Placental pericyte (primary cell): Measurements from ENCODE around the gene OLFM2. TPM values are rescaled to one million over a fixed set of nuclear protein-coding genes. Genes with fewer than 3 reads are reported as not detected.
A peak's percentile ranks its signal among the peaks of the same experiment; 100 is the strongest.

Experiments
- small RNA-seq: library from RNA; depleted of rRNA; stranded (forward); fragments of <200 nt; gene quantifications from one replicate; pipeline ENCODE3, GENCODE V24; 2012; ENCODE audit warnings: low replicate concordance
- total RNA-seq: library from RNA; depleted of rRNA; stranded (reverse); fragments of >200 nt; gene quantifications from 2 replicates; pipeline ENCODE4 v1.2.3, GENCODE V29; 2012

Gene OLFM2
- total RNA-seq, result 1.8 and 18.5 TPM in 2 replicates

DNA sequence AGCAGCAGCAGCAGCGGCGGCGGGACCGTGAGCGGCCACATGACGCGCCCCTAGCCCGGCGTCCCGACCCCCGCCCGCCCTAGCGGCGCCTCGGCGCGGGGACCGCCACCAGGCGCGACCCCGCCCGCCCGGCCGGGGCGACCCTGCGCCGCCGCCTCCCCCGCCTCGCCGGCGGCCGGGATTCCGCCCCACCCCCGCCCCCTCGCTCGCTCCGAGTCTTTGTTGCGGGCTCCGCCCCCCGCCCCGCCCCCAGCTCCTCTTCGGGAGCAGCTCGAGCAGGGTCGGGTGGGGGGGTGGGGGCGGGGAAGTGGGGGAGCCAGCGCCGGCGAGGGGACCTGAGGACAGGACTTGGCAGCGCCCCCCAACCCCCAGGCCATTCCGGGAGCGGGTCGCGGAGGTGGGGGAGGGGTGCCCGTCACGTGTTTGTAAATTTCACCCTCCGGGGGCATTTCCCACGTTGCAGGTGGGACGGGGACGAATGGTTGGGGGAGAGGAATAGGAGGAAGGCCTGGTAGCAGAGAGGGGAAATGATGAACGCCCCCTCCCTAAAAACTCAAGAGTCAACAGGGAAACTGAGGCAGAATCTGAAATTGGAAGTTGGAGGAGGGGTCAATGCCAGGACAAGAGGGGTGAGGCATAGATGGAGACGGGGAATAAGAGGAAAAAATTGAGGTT is at the start of gene OLFM2:
OLFM2 (minus strand) TSS at position 190 of the 675 bp plus-strand sequence; CDS start at position 41, 149 bp downstream.

GRCh38 chr19:9834726-9835506 is 101.4 kb downstream of the OLFM2 start, which contains the start of gene PIN1:
Gene PIN1, plus strand, starts transcription at chr19:9835318. Its CDS starts 27 bp downstream, at chr19:9835345.

DNA sequence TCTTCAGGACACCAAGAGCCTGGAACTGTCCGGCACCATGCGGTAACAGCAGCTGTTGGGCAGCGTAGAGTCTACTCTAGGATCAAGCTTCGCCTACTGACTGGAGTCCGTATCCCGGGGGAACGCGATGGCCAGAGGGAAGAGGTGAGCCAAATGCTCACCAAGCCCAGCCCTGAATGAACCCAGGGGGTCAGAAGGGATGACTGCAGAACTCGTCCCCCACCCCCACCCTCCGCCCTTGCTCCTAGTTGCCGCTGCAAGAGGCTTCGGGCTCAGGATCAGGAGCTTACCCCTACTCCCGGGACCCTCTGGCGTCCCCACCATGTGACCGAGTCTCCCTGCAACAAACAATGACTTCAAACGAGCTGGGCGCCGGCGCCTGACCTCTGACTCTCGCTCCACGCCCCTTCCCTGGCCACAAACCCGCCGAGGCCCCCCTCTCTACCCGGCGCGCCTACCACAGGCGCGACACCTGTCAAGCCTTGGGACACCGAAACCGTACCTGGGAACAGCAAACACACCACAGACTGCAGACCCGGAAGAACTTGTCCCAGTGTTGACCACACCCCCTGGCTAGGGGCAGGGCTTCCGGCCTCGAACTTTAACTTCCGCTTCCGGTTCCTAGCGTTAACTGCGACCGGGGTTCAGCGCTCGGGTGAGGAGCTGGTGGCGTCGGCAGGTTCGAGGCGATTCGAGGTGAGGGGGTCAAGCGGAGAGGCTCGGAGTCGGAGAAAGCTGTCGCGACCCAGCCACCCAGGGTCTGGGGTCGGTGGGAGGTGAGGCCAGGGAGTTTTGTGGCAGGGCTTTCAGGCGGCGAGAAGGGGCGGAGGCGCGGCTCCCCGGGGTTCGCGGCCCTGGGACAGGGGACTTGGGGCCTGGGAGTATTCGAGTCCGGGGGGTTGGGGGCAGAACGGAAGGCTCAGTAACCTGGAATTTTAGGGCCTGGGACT is 108.8 kb downstream of the OLFM2 start, which contains the start of gene UBL5:
UBL5 (plus strand) TSS at position 630 of the 950 bp plus-strand sequence. CDS start 420 bp downstream, outside the sequence.

DNA sequence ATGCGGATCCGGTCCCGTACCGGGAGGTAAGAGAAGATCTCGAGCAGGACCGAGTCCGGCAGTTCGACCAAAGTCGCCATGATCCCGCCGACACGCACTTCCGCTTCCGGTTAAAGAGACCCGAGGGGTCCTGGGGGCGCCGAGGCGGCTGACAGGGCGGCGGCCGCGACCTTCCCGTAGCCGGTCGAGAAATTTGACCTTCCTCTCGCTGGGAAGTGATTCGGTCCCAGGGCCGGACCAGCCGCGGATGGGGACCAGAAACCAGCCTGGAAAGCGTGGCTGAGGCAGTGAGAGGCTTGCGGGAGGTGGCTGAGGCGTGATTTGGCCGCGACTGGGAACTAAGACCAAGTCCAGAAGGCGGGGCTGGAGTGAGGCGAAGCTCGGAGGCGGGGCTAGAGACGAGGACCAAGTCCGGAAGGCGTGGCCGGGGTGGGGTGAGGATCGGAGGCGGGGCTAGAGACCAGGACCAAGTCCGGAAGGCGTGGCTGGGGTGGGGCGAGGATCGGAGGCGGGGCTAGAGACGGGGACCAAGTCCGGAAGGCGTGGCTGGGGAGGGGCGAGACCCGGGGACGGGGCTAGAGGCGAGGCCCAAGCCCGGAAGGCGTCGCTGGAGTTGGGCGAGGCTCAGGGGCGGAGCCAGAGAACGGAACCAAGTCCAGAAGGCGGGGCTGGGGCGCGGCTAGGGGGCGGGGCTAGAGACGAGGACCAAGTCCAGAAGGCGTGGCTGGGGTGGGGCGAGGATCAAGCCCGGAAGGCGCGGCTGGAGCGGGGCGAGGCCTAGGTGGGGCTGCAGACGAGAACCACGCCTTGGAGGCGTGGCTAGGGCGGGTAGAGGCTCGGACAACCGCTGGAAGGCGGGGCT is 117.3 kb downstream of the OLFM2 start, which contains the start of gene FBXL12:
FBXL12 (minus strand) TSS at position 346 of the 862 bp plus-strand sequence; CDS start at position 80, 266 bp downstream.

Small RNA genes lying within 50 kb of the gene (small RNA-seq; reads per million reads assigned to genes)
- 2.3 reads per million, percentile 72 among the genes with 10 or more reads in this experiment for gene RF00156

Other genes with a start within 250 kb of the OLFM2 start
- 4.8 and 7.7 TPM in 2 replicates for gene ZNF846, start 167.8 kb downstream of the OLFM2 start, total RNA-seq
- 29.6 and 41.6 TPM in 2 replicates for gene FBXL12, start 117.4 kb downstream of the OLFM2 start, total RNA-seq
- 103 and 155 TPM in 2 replicates for gene UBL5, start 108.6 kb downstream of the OLFM2 start, total RNA-seq
- 56.0 and 114 TPM in 2 replicates for gene PIN1, start 101.2 kb downstream of the OLFM2 start, total RNA-seq
- 0.88 and 47.0 TPM in 2 replicates for gene COL5A3, start 74.0 kb upstream of the OLFM2 start, total RNA-seq
- 0.29 TPM in 1 of 2 replicates, not detected in the other for gene RDH8, start 77.0 kb upstream of the OLFM2 start, total RNA-seq
- 22.8 and 29.8 TPM in 2 replicates for gene SHFL, start 149.8 kb upstream of the OLFM2 start, total RNA-seq
- under 0.01 TPM in 1 of 2 replicates, not detected in the other for gene ANGPTL6, start 166.2 kb upstream of the OLFM2 start, total RNA-seq
- 24.5 and 56.1 TPM in 2 replicates for gene PPAN, start 169.8 kb upstream of the OLFM2 start, total RNA-seq
- 1.3 and 3.3 TPM in 2 replicates for gene P2RY11, start 175.2 kb upstream of the OLFM2 start, total RNA-seq
- 276 and 386 TPM in 2 replicates for gene EIF3G, start 183.4 kb upstream of the OLFM2 start, total RNA-seq